ENCODE results near the gene CFB. TPM values are rescaled to one million over a fixed set of nuclear protein-coding genes. Genes with fewer than 3 reads are reported as not detected.

The CFB gene
- total RNA-seq, 1 experiment from 2014 or later = 0.31 TPM

GRCh38 chr6:31970604-31971271, 24.8 kb downstream of the CFB start:
- Histone ChIP-seq H3K23ac (ENCODE audit: insufficient read length, low read depth, low read length) (no peak overlapping the region), H3K4me2 (ENCODE audit: insufficient read depth, insufficient read length, low read length) (peak overlapping the region; percentile 94), H3K79me1 (ENCODE audit: insufficient read depth, low read depth, low read length, poor library complexity, severe bottlenecking) (no peaks in the 10 kb centered on the region), H3K9me3 (ENCODE audit: control insufficient read depth, low read depth, low read length) (no peaks in the 10 kb centered on the region), H3K56ac (ENCODE audit: insufficient read length, low read depth, low read length) (no peak overlapping the region), H2BK12ac (ENCODE audit: insufficient read length, low read depth, low read length) (no peak overlapping the region), H3K4ac (ENCODE audit: low read depth, low read length) (0 out of 2 replicates have a peak overlapping the region, but pooled peaks have one; percentile 3), H2BK120ac (ENCODE audit: low read depth, low read length, poor library complexity, severe bottlenecking) (no peak overlapping the region), H2AFZ (ENCODE audit: low read length) (no peak overlapping the region), H2BK20ac (ENCODE audit: low read depth, low read length, poor library complexity, severe bottlenecking) (no peak overlapping the region), H3K14ac (ENCODE audit: insufficient read depth, low read length) (no peak overlapping the region), H4K91ac (ENCODE audit: insufficient read length, low read depth, low read length) (no peak overlapping the region), H4K8ac (replicated peaks; ENCODE audit: insufficient read length, low read depth, low read length) (no peak overlapping the region), H3K4me1 (ENCODE audit: insufficient read depth, low read length) (peaks cover 3% of the 10 kb centered on the region; the same call in 1 of the 2 replicates), H3K18ac (ENCODE audit: insufficient read length, low read depth, low read length) (no peak overlapping the region), H2BK15ac (ENCODE audit: low read depth, low read length) (no peak overlapping the region), H3K9ac (ENCODE audit: extremely low read depth, insufficient read length, low read length) (no peak overlapping the region), H3K27me3 (ENCODE audit: insufficient read depth, low read length) (no peaks in the 10 kb centered on the region), H4K20me1 (ENCODE audit: control insufficient read depth, insufficient read depth, insufficient read length) (no peaks in the 10 kb centered on the region), H2BK5ac (ENCODE audit: insufficient read length, low read length) (no peak overlapping the region), H3K23me2 (ENCODE audit: insufficient read length, low read depth, low read length, poor library complexity, severe bottlenecking) (peaks cover 6% of the 10 kb centered on the region), H3T11ph (ENCODE audit: low read length) (no peak overlapping the region), H4K5ac (ENCODE audit: insufficient read length, low read depth, low read length) (no peak overlapping the region), H2AK5ac (ENCODE audit: insufficient read length, low read length) (no peak overlapping the region), H3K79me2 (ENCODE audit: insufficient read depth, low read length) (no peaks in the 10 kb centered on the region; the same call in 1 of the 2 replicates), H3K27ac (ENCODE audit: insufficient read length, low read depth, low read length) (no peak overlapping the region)
- WGBS (ENCODE audit: extremely low coverage, insufficient read length, low lambda C conversion rate) = no CpG with 5 or more reads among the region's 18 CpGs
- H3K27ac Mint-ChIP-seq = peak overlapping the region in 2 of 3 experiments; percentile 100; a peak in 2 of 7 replicates
- TF ChIP-seq, protein P1, sequence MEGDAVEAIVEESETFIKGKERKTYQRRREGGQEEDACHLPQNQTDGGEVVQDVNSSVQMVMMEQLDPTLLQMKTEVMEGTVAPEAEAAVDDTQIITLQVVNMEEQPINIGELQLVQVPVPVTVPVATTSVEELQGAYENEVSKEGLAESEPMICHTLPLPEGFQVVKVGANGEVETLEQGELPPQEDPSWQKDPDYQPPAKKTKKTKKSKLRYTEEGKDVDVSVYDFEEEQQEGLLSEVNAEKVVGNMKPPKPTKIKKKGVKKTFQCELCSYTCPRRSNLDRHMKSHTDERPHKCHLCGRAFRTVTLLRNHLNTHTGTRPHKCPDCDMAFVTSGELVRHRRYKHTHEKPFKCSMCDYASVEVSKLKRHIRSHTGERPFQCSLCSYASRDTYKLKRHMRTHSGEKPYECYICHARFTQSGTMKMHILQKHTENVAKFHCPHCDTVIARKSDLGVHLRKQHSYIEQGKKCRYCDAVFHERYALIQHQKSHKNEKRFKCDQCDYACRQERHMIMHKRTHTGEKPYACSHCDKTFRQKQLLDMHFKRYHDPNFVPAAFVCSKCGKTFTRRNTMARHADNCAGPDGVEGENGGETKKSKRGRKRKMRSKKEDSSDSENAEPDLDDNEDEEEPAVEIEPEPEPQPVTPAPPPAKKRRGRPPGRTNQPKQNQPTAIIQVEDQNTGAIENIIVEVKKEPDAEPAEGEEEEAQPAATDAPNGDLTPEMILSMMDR (conservative IDR thresholded peaks at IDR 0.05) = no peak
- no peak for DNase-seq
- H3K36me3 Mint-ChIP-seq (ENCODE audit: insufficient read depth in 1 of 3, low read depth in 3 of 3) = peaks cover 33 to 69% (median 62%) of the 10 kb centered on the region in 3 experiments; a peak in 6 of 7 replicates
- H3K9me3 Mint-ChIP-seq = peaks cover 0 to 7% of the 10 kb centered on the region in 2 experiments; a peak in 2 of 5 replicates
- H3K27me3 Mint-ChIP-seq (ENCODE audit: low read depth) = no peaks in the 10 kb centered on the region; the same call in 1 of the 2 replicates
- H3K4me1 Mint-ChIP-seq = peaks cover 8 to 11% of the 10 kb centered on the region in 2 experiments
- peak overlapping the region; percentile 91 to 97; a peak in 3 of 5 replicates for H3K4me3 Mint-ChIP-seq
